Suprapubic skin (tissue), 4 donors: ENCODE data around the gene CSF1R. TPM values are rescaled to one million over a fixed set of nuclear protein-coding genes. Genes with fewer than 3 reads are reported as not detected.

Experiments used
- DNase-seq, 2 donors: peaks; one replicate each; pipeline ENCODE4 v3.0.0-alpha.2; 2019; ENCODE audit warnings: low spot score in 2 of 2
- H3K27ac ChIP-seq: fragments of 200-600 bp; sonication (generic); one replicate; pipeline ENCODE4 v1.5.1; 2019
- H3K27me3 ChIP-seq: fragments of 200-600 bp; sonication (generic); one replicate; pipeline ENCODE4 v1.5.1; 2019
- H3K36me3 ChIP-seq: fragments of 200-600 bp; sonication (generic); one replicate; pipeline ENCODE4 v1.5.1; 2019
- H3K4me1 ChIP-seq: fragments of 200-600 bp; sonication (generic); one replicate; pipeline ENCODE4 v1.5.1; 2019
- H3K4me3 ChIP-seq: fragments of 200-600 bp; sonication (generic); one replicate; pipeline ENCODE4 v1.5.1; 2019; ENCODE audit warnings: mild to moderate bottlenecking
- H3K9me3 ChIP-seq: fragments of 200-600 bp; sonication (generic); one replicate; pipeline ENCODE4 v1.5.1; 2019
- CTCF ChIP-seq, 2 donors: fragments of 200-600 bp in 1 of 2; fragments of 450-650 bp in 1 of 2; sonication (generic) in 1 of 2; IDR thresholded peaks; one replicate each; pipeline ENCODE4 v1.5.1; 2016 to 2019; ENCODE audit warnings: antibody characterized with exemption in 2 of 2, mild to moderate bottlenecking in 1 of 2, moderate library complexity in 1 of 2
- EP300 ChIP-seq: sonication (generic); formaldehyde crosslinking; IDR thresholded peaks from one replicate; pipeline ENCODE4 v1.6.1; 2017; ENCODE audit warnings: antibody characterized with exemption
- POLR2A ChIP-seq, 2 donors: fragments of 450-650 bp; IDR thresholded peaks; one replicate each; pipeline ENCODE4 v1.6.1; 2017; ENCODE audit warnings: antibody characterized with exemption in 2 of 2, mild to moderate bottlenecking in 2 of 2, moderate library complexity in 2 of 2
- POLR2AphosphoS5 ChIP-seq, 3 donors: sonication (generic); formaldehyde crosslinking; IDR thresholded peaks; one replicate each; pipeline ENCODE4 v1.6.1; 2017; ENCODE audit warnings: antibody characterized with exemption in 3 of 3
- WGBS: methylation state at CpG from one replicate; pipeline ENCODE4 v1.1.5; 2018; 5-methylcytosine and 5-hydroxymethylcytosine counted together
- total RNA-seq, 4 donors: library from RNA; depleted of rRNA; stranded (reverse); fragments of >200 nt; gene quantifications; one replicate each; pipeline ENCODE4 v1.1.0, GENCODE V29; 2016

CSF1R gene
- total RNA-seq, 4 donors from 2014 or later, result 9.9 to 39.7 (median 19.7) TPM

GRCh38 chr5:150068472-150068871 lies 17.9 kb downstream of the CSF1R start:
- no peak overlapping the region for H3K4me3 ChIP-seq
- no peaks in the 10 kb centered on the region for H3K9me3 ChIP-seq
- no peaks in the 10 kb centered on the region for H3K36me3 ChIP-seq
- no peak for TF ChIP-seq EP300
- no peak for TF ChIP-seq POLR2A (IDR thresholded peaks at IDR 0.05)
- TF ChIP-seq CTCF (IDR thresholded peaks at IDR 0.05), result no peak
- no peak for TF ChIP-seq POLR2AphosphoS5 (IDR thresholded peaks at IDR 0.05)
- no peak overlapping the region for H3K27ac ChIP-seq
- 63% methylated on average over 2 of the region's 4 CpGs for WGBS
- H3K4me1 ChIP-seq, result no peaks in the 10 kb centered on the region
- peak in 1 of 2 donors; percentile 57 for DNase-seq
- no peaks in the 10 kb centered on the region for H3K27me3 ChIP-seq

- H3K4me3 ChIP-seq, result no peak overlapping the region
- peak in 1 of 2 donors; percentile 51 for DNase-seq
- H3K27me3 ChIP-seq, result no peaks in the 10 kb centered on the region
- no CpG with 5 or more reads among the region's 6 CpGs for WGBS
- no peaks in the 10 kb centered on the region for H3K36me3 ChIP-seq
- no peaks in the 10 kb centered on the region for H3K4me1 ChIP-seq
- no peaks in the 10 kb centered on the region for H3K9me3 ChIP-seq
- no peak overlapping the region for H3K27ac ChIP-seq
- TF ChIP-seq EP300 (no peak), POLR2AphosphoS5 (IDR thresholded peaks at IDR 0.05) (no peak), CTCF (IDR thresholded peaks at IDR 0.05) (no peak), POLR2A (IDR thresholded peaks at IDR 0.05) (no peak)
These were observed 18.3 kb downstream of the CSF1R start for GRCh38 chr5:150068071-150068470.

- TF ChIP-seq POLR2A (IDR thresholded peaks at IDR 0.05) (no peak), POLR2AphosphoS5 (IDR thresholded peaks at IDR 0.05) (no peak), CTCF (IDR thresholded peaks at IDR 0.05) (no peak), EP300 (no peak)
- no peaks in the 10 kb centered on the region for H3K27me3 ChIP-seq
- no peak overlapping the region for H3K4me3 ChIP-seq
- no peaks in the 10 kb centered on the region for H3K9me3 ChIP-seq
- DNase-seq, result peak in 1 of 2 donors; percentile 48
- H3K27ac ChIP-seq, result no peak overlapping the region
- H3K36me3 ChIP-seq, result no peaks in the 10 kb centered on the region
- 91% methylated on average over 6 of the region's 6 CpGs for WGBS
- no peaks in the 10 kb centered on the region for H3K4me1 ChIP-seq
These were observed 18.9 kb downstream of the CSF1R start for GRCh38 chr5:150067405-150067960.

- Histone ChIP-seq H3K27me3 (no peaks in the 10 kb centered on the region), H3K9me3 (no peaks in the 10 kb centered on the region), H3K4me3 (no peak overlapping the region), H3K36me3 (no peaks in the 10 kb centered on the region), H3K4me1 (no peaks in the 10 kb centered on the region), H3K27ac (no peak overlapping the region)
- no peak for DNase-seq
- TF ChIP-seq EP300 (no peak), POLR2AphosphoS5 (IDR thresholded peaks at IDR 0.05) (no peak), CTCF (IDR thresholded peaks at IDR 0.05) (no peak), POLR2A (IDR thresholded peaks at IDR 0.05) (no peak)
- 93% methylated on average over 2 of the region's 2 CpGs for WGBS
These were observed 19.4 kb downstream of the CSF1R start for GRCh38 chr5:150066901-150067396.

- Histone ChIP-seq H3K27me3 (no peaks in the 10 kb centered on the region), H3K9me3 (no peaks in the 10 kb centered on the region), H3K4me3 (no peak overlapping the region), H3K36me3 (no peaks in the 10 kb centered on the region), H3K27ac (no peak overlapping the region), H3K4me1 (no peaks in the 10 kb centered on the region)
- 82% methylated on average over 2 of the region's 5 CpGs for WGBS
- DNase-seq, result peak in 1 of 2 donors; percentile 50
- TF ChIP-seq POLR2A (IDR thresholded peaks at IDR 0.05) (no peak), CTCF (IDR thresholded peaks at IDR 0.05) (no peak), EP300 (no peak), POLR2AphosphoS5 (IDR thresholded peaks at IDR 0.05) (no peak)
These were observed 19.9 kb downstream of the CSF1R start for GRCh38 chr5:150066436-150066835.
